SH-SY5Y (cell line): ENCODE results near the gene SLC6A3.

Source experiments
- GATA2 ChIP-seq: IDR thresholded peaks from 2 replicates; pipeline ENCODE4 v1.6.1; 2011; ENCODE audit warnings: mild to moderate bottlenecking, low read depth, low read length
- GATA3 ChIP-seq: IDR thresholded peaks from 2 replicates; pipeline ENCODE4 v1.6.1; 2011; ENCODE audit warnings: low read depth, mild to moderate bottlenecking, low read length, moderate library complexity

SLC6A3 gene

DNA sequence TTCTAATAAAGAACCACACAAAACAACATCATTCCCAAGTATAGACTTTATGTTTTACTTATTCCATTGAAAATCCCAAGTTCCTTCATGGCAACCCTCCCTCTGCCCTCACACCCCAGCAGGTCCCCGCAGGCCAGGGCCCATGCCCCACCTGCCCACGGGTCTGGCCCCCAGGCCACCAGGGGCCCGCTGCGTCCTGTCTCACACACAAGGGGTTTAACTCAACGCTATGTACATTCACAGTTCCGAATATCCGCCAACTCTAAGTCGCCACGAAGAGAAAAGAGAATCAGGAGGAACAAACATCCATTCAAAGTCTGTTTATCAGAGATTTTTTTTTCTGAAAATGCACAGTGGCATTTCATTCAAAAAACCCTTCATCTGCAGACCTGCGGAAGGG, 16.2 kb upstream of the SLC6A3 start:
- TF ChIP-seq GATA2, result no peak
- TF ChIP-seq GATA3, result no peak

DNA sequence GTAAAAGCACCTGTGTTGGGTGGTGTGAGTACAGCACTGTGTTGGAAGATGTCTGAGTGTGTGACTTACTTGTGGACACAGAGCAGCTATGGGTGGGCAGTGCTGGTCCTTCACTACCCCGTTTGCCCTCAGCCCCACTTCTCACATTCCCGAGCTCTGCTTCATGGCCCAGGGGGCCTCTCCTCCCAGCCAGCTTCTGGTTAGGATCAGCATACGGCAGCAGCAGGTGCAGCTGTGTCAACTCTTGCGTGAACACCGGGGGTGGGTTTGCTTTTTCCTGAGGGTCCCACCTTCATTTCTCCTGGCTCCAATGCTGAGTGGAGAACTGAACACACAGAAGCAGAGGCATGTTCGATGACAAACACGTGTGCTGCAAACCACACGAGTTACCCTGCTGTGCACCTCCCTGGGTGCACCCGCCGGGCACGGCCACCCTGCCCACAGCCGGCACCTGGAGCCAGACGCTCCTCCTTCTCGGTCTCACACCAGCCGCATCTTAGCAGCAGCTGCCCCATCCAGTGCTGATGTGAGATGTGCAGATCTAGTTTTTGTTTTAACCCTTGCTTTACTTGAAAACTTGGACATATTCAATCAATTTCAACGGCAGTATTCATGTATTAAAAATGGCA, 14.9 kb upstream of the SLC6A3 start:
- TF ChIP-seq GATA3, result no peak
- TF ChIP-seq GATA2, result no peak

DNA sequence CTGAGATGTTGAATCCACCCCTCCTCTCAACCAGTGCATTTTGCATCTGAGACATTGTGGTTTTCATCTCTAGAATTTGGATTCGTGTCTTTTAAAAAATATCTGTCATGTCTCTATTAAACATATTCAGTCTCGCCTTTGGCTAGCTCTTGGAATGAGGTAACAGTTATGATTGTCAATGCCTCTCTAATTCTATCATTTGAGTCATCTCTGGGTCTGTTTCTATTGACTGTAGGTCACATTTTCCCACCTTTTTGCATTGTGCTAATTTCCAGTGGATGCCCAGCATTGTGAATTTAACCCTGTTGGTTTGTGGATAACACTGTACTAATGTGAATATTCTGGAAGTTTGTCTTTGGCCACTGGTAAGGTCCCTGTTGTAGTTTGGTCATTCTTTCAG, 8.4 kb upstream of the SLC6A3 start:
- TF ChIP-seq GATA3 (no peak), GATA2 (no peak)

DNA sequence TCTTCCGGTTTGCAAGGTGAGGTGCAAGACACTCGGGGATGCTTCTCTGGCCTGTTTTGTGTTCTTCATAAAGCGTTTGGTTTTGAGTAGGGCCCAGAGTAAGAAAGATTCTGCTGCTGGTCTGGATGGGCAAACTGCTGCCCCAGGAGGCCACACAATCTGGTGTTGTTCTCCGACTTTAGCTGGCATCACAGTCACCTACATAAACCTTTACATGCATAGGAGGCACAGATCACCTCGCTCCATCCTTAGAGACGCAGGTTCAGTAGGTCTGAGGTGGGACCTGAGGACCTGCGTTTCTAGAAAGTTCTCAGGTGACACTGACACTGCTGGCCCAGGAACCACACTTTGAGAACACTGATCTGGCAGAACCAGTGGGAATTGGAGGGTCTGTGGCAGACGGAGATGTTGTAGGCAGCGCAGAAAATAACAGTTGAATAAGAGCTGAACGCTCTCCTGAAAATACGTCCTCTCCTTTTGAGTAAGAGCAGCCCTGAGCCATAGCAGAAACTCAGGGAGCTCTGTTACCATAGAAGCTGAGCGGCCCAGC, 3.9 kb upstream of the SLC6A3 start:
- TF ChIP-seq GATA2 (no peak), GATA3 (no peak)

- TF ChIP-seq GATA3 (no peak), GATA2 (no peak)
Observed at GRCh38 chr5:1448511-1449011, 3.3 kb upstream of the SLC6A3 start.

- TF ChIP-seq GATA3, result no peak
- TF ChIP-seq GATA2, result no peak
Observed at GRCh38 chr5:1447671-1448361, 2.6 kb upstream of the SLC6A3 start.

DNA sequence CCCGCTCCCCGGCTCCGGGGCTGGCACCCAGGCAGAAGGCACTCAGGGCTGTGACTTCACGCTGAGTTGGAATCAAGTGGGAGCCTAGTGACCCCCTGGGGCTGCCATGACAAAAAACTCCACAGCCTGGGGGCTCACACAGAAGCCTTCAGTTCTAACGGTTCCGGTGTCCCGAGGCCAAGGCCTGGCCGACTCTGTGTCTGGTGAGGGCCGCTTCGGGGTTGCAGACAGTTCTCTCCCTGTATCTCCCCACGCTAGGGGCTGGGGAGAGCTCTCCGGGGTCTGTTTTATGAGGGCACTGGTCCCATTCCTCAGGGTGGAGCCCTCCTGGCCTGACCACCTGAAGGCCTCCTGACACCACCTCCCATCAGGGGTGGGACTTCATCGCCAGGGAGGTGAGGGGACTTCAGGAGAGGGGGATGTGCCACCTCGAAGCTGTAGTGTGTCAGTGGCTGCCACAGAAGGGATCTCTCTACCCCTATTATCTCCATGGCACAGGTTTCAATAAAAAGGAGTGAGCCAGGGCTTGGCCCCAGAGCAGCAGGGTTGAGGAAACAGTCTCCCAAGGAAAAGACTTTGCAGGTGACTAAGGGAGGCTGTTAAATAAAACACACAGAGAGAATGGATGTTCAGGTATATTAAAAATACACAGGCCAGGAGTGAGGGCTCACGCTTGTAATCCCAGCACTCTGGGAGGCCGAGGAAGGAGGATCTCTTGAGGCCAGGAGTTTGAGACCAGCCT, 1.5 kb upstream of the SLC6A3 start:
- TF ChIP-seq GATA3 (no peak), GATA2 (no peak)

GRCh38 chr5:1445689-1446601, 705 bp upstream of the SLC6A3 start:
- TF ChIP-seq GATA2, result no peak

DNA sequence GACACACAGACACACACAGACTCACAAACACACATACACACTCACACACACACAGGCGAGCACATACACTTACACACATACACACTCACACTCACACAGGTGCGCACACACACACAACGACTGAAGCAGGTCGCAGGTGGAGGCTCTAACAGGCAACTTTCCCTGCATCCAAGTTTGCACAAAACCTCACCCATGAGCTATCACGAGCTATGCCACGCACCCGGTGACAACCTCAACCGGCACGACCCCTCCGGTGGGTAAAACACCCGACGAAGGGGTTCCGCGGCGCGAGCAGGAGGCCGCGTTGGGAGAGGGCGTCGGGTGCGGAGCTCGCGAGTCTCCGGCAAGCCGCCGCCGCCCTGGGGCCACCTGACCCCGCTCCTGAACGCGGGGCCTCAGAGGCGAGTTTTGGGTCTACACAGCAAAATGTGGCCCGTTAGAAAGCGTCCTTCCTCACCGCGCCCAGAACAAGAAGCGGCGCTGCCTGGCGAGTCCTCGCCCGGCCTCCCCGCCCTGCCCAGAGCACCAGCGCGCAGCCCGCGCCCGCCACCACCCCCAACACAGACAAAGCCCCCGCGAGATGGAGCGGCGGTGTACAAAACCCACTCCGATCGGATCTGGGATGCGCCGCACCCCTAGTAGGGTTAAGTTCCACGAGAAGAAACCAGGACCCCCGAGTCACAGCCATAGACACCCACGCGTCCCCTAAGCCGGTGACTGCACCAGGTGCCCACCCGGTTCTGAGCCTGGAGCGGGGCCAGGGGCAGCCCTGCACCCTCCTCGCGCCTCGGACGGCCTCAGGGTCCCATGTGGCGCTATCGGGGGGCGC, 665 bp downstream of the SLC6A3 start:
- TF ChIP-seq GATA3 (no peak), GATA2 (no peak)

DNA sequence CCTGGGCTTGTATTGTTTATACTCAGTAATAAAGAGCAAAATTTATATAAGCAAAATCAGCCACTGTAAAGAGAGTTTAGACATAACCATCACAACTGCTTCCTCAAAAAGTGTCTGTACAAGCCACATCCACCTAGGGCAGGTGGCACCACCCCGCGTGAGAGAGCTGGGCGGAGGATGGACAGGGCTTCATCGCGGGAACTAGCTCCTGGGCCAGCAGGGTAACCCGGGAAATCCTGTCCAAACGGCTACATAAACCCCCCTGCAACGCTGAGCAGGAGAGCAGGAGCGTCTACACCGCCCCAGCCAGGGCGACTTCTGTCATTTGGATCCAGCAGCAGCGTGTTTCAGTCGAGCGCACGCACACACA, 1.3 kb downstream of the SLC6A3 start:
- TF ChIP-seq GATA2, result no peak
- TF ChIP-seq GATA3, result no peak

GRCh38 chr5:1443171-1443570, 2.1 kb downstream of the SLC6A3 start:
- no peak for TF ChIP-seq GATA3
- TF ChIP-seq GATA2, result no peak

- TF ChIP-seq GATA3, result no peak
- TF ChIP-seq GATA2, result no peak
Observed at GRCh38 chr5:1442222-1443145, 2.8 kb downstream of the SLC6A3 start.
